Endothelial cell (in vitro differentiated cells): ENCODE data around the gene ITGA2. TPM values are rescaled to one million over a fixed set of nuclear protein-coding genes. Genes with fewer than 3 reads are reported as not detected.

Experiments used
- DNase-seq: peaks from one replicate; pipeline ENCODE4 v3.0.0; 2021; ENCODE audit warnings: low spot score
- H3K27ac Mint-ChIP-seq: one replicate; pipeline ENCODE4 v1.8.0; 2021; ENCODE audit warnings: mixed read lengths, inconsistent platforms; ENCODE audit not compliant: unreplicated experiment
- H3K27me3 Mint-ChIP-seq: one replicate; pipeline ENCODE4 v1.8.0; 2021; ENCODE audit warnings: mild to moderate bottlenecking, moderate library complexity, mixed read lengths, inconsistent platforms; ENCODE audit not compliant: unreplicated experiment
- H3K36me3 Mint-ChIP-seq: one replicate; pipeline ENCODE4 v1.8.0; 2021; ENCODE audit warnings: mild to moderate bottlenecking, low read depth, mixed read lengths, inconsistent platforms; ENCODE audit not compliant: unreplicated experiment
- H3K4me1 Mint-ChIP-seq: one replicate; pipeline ENCODE4 v1.8.0; 2021; ENCODE audit warnings: mild to moderate bottlenecking, mixed read lengths, inconsistent platforms; ENCODE audit not compliant: unreplicated experiment
- H3K4me3 Mint-ChIP-seq: one replicate; pipeline ENCODE4 v1.8.0; 2021; ENCODE audit warnings: mild to moderate bottlenecking, mixed read lengths, inconsistent platforms; ENCODE audit not compliant: unreplicated experiment
- H3K9me3 Mint-ChIP-seq: one replicate; pipeline ENCODE4 v1.8.0; 2021; ENCODE audit warnings: mixed read lengths, inconsistent platforms; ENCODE audit not compliant: unreplicated experiment
- CTCF ChIP-seq: fragments of 200-600 bp; sonication (generic); IDR thresholded peaks from one replicate; pipeline ENCODE4 v1.5.0; 2021; ENCODE audit warnings: antibody characterized with exemption; ENCODE audit not compliant: unreplicated experiment
- total RNA-seq: library from RNA; stranded (reverse); fragmentation: NEBNext Ultra II Directional; extraction: Animal tissue kit (Norgen Biotek cat#: 25700); gene quantifications from one replicate; pipeline ENCODE4 v1.2.1, GENCODE V29; 2021; ENCODE audit not compliant: unreplicated experiment

The ITGA2 gene
- total RNA-seq, 1 donor from 2014 or later: 15.1 TPM

- Mint-ChIP-seq H3K9me3 (no peaks in the 10 kb centered on the region), H3K27me3 (no peaks in the 10 kb centered on the region), H3K27ac (no peak overlapping the region), H3K4me3 (no peak overlapping the region), H3K4me1 (peaks cover 15% of the 10 kb centered on the region), H3K36me3 (no peaks in the 10 kb centered on the region)
- DNase-seq: peak; percentile 20
- peak; percentile 59 for TF ChIP-seq CTCF
Measured at GRCh38 chr5:53035868-53036381, 46.8 kb downstream of the ITGA2 start.

GRCh38 chr5:53037141-53037859, 48.1 kb downstream of the ITGA2 start:
- TF ChIP-seq CTCF: no peak
- no peaks in the 10 kb centered on the region for H3K9me3 Mint-ChIP-seq
- no peaks in the 10 kb centered on the region for H3K36me3 Mint-ChIP-seq
- H3K27ac Mint-ChIP-seq: no peak overlapping the region
- no peak for DNase-seq
- no peaks in the 10 kb centered on the region for H3K27me3 Mint-ChIP-seq
- peaks cover 10% of the 10 kb centered on the region for H3K4me1 Mint-ChIP-seq
- no peak overlapping the region for H3K4me3 Mint-ChIP-seq

GRCh38 chr5:53038196-53038847, 49.2 kb downstream of the ITGA2 start:
- Mint-ChIP-seq H3K27me3 (no peaks in the 10 kb centered on the region), H3K27ac (no peak overlapping the region), H3K9me3 (no peaks in the 10 kb centered on the region), H3K4me3 (no peak overlapping the region), H3K4me1 (peaks cover 10% of the 10 kb centered on the region), H3K36me3 (no peaks in the 10 kb centered on the region)
- no peak for DNase-seq
- TF ChIP-seq CTCF: no peak

GRCh38 chr5:53039855-53040254, 50.7 kb downstream of the ITGA2 start:
- no peak for DNase-seq
- no peak overlapping the region for H3K4me3 Mint-ChIP-seq
- H3K36me3 Mint-ChIP-seq: no peaks in the 10 kb centered on the region
- H3K27me3 Mint-ChIP-seq: no peaks in the 10 kb centered on the region
- H3K27ac Mint-ChIP-seq: no peak overlapping the region
- H3K9me3 Mint-ChIP-seq: no peaks in the 10 kb centered on the region
- TF ChIP-seq CTCF: no peak
- H3K4me1 Mint-ChIP-seq: peaks cover 10% of the 10 kb centered on the region
